IPS-20b (cell line): ENCODE data around the gene LMO7.

Source experiments
- H3K27ac ChIP-seq: one replicate; pipeline ENCODE4 v1.5.1; 2013; ENCODE audit warnings: low read length
- H3K27me3 ChIP-seq: 2 replicates; pipeline ENCODE4 v1.6.1; 2013; ENCODE audit warnings: mild to moderate bottlenecking, low read length, inconsistent platforms; ENCODE audit not compliant: insufficient read depth
- H3K36me3 ChIP-seq: 2 replicates; pipeline ENCODE4 v1.6.1; 2013; ENCODE audit warnings: low read depth, mild to moderate bottlenecking, inconsistent platforms, low read length, moderate library complexity; ENCODE audit not compliant: insufficient read depth
- H3K4me1 ChIP-seq: 2 replicates; pipeline ENCODE4 v1.6.1; 2013; ENCODE audit warnings: mild to moderate bottlenecking, control low read depth, inconsistent platforms, low read length, moderate library complexity; ENCODE audit not compliant: insufficient read depth
- H3K4me3 ChIP-seq: 2 replicates; pipeline ENCODE4 v1.5.1; 2013; ENCODE audit warnings: mild to moderate bottlenecking, low read length, inconsistent platforms
- H3K9ac ChIP-seq: 2 replicates; pipeline ENCODE4 v1.6.1; 2013; ENCODE audit warnings: low read depth, mild to moderate bottlenecking, inconsistent platforms, low read length, moderate library complexity
- H3K9me3 ChIP-seq: 2 replicates; pipeline ENCODE4 v1.6.1; 2013; ENCODE audit warnings: mild to moderate bottlenecking, low read depth, low read length, inconsistent platforms; ENCODE audit not compliant: insufficient read depth

Gene LMO7

GRCh38 chr13:75763512-75763911 lies 127.4 kb downstream of the LMO7 start:
- no peaks in the 10 kb centered on the region for H3K27me3 ChIP-seq
- no peaks in the 10 kb centered on the region for H3K9me3 ChIP-seq
- no peaks in the 10 kb centered on the region for H3K36me3 ChIP-seq
- no peak overlapping the region for H3K27ac ChIP-seq
- H3K4me3 ChIP-seq = no peak overlapping the region
- H3K9ac ChIP-seq = no peak overlapping the region
- H3K4me1 ChIP-seq = no peaks in the 10 kb centered on the region

- Histone ChIP-seq H3K36me3 (no peaks in the 10 kb centered on the region), H3K4me1 (0 out of 2 replicates have a peak, but pooled peaks cover 5% of the 10 kb centered on the region)
Measured at GRCh38 chr13:75764251-75764925, 128.3 kb downstream of the LMO7 start.

GRCh38 chr13:75764926-75765310 lies 128.8 kb downstream of the LMO7 start:
- 0 out of 2 replicates have a peak, but pooled peaks cover 5% of the 10 kb centered on the region for H3K4me1 ChIP-seq
- H3K27ac ChIP-seq = no peak overlapping the region
- H3K36me3 ChIP-seq = no peaks in the 10 kb centered on the region
- no peak overlapping the region for H3K4me3 ChIP-seq
- H3K9me3 ChIP-seq = no peaks in the 10 kb centered on the region
- H3K27me3 ChIP-seq = no peaks in the 10 kb centered on the region
- no peak overlapping the region for H3K9ac ChIP-seq

More at GRCh38 chr13:75764251-75764925, 128.3 kb downstream of the LMO7 start:
- H3K9ac ChIP-seq = no peak overlapping the region
- H3K27ac ChIP-seq = no peak overlapping the region
- no peaks in the 10 kb centered on the region for H3K27me3 ChIP-seq
- H3K9me3 ChIP-seq = no peaks in the 10 kb centered on the region
- H3K4me3 ChIP-seq = no peak overlapping the region

- H3K9me3 ChIP-seq = no peaks in the 10 kb centered on the region
- no peak overlapping the region for H3K27ac ChIP-seq
- H3K27me3 ChIP-seq = no peaks in the 10 kb centered on the region
- H3K9ac ChIP-seq = no peak overlapping the region
- H3K4me3 ChIP-seq = no peak overlapping the region
- H3K4me1 ChIP-seq = peaks cover 5% of the 10 kb centered on the region; the same call in 1 of the 2 replicates
- no peaks in the 10 kb centered on the region for H3K36me3 ChIP-seq
Measured at GRCh38 chr13:75766636-75767035, 130.5 kb downstream of the LMO7 start.

GRCh38 chr13:75769141-75769905 lies 133.2 kb downstream of the LMO7 start:
- H3K4me1 ChIP-seq = peaks cover 5% of the 10 kb centered on the region; the same call in 1 of the 2 replicates
- no peak overlapping the region for H3K9ac ChIP-seq
- no peak overlapping the region for H3K4me3 ChIP-seq
- H3K27ac ChIP-seq = no peak overlapping the region
- H3K9me3 ChIP-seq = no peaks in the 10 kb centered on the region
- no peaks in the 10 kb centered on the region for H3K27me3 ChIP-seq
- no peaks in the 10 kb centered on the region for H3K36me3 ChIP-seq

- H3K36me3 ChIP-seq = no peaks in the 10 kb centered on the region
- H3K4me1 ChIP-seq = peaks cover 5% of the 10 kb centered on the region; the same call in 1 of the 2 replicates
- no peak overlapping the region for H3K27ac ChIP-seq
- no peaks in the 10 kb centered on the region for H3K27me3 ChIP-seq
- H3K9me3 ChIP-seq = no peaks in the 10 kb centered on the region
- H3K9ac ChIP-seq = no peak overlapping the region
- no peak overlapping the region for H3K4me3 ChIP-seq
Measured at GRCh38 chr13:75770164-75770563, 134.0 kb downstream of the LMO7 start.

GRCh38 chr13:75770592-75771011 lies 134.5 kb downstream of the LMO7 start:
- H3K27ac ChIP-seq = no peak overlapping the region
- peaks cover 5% of the 10 kb centered on the region; the same call in 1 of the 2 replicates for H3K4me1 ChIP-seq
- no peaks in the 10 kb centered on the region for H3K27me3 ChIP-seq
- no peaks in the 10 kb centered on the region for H3K36me3 ChIP-seq
- no peak overlapping the region for H3K4me3 ChIP-seq
- no peaks in the 10 kb centered on the region for H3K9me3 ChIP-seq
- H3K9ac ChIP-seq = no peak overlapping the region

- Histone ChIP-seq H3K4me1 (peaks cover 5% of the 10 kb centered on the region; the same call in 1 of the 2 replicates), H3K27ac (no peak overlapping the region)
Measured at GRCh38 chr13:75771226-75771625, 135.1 kb downstream of the LMO7 start.

GRCh38 chr13:75771818-75772217 lies 135.7 kb downstream of the LMO7 start:
- Histone ChIP-seq H3K27ac (no peak overlapping the region), H3K27me3 (no peaks in the 10 kb centered on the region), H3K9ac (no peak overlapping the region), H3K4me3 (no peak overlapping the region), H3K36me3 (no peaks in the 10 kb centered on the region), H3K9me3 (no peaks in the 10 kb centered on the region), H3K4me1 (peaks cover 5% of the 10 kb centered on the region; the same call in 1 of the 2 replicates)

More at GRCh38 chr13:75771226-75771625, 135.1 kb downstream of the LMO7 start:
- no peaks in the 10 kb centered on the region for H3K36me3 ChIP-seq
- H3K9ac ChIP-seq = no peak overlapping the region
- H3K27me3 ChIP-seq = no peaks in the 10 kb centered on the region
- H3K9me3 ChIP-seq = no peaks in the 10 kb centered on the region
- no peak overlapping the region for H3K4me3 ChIP-seq

- Histone ChIP-seq H3K27me3 (no peaks in the 10 kb centered on the region), H3K36me3 (no peaks in the 10 kb centered on the region), H3K4me3 (no peak overlapping the region), H3K9me3 (0 out of 2 replicates have a peak, but pooled peaks cover 3% of the 10 kb centered on the region), H3K27ac (no peak overlapping the region), H3K9ac (no peak overlapping the region), H3K4me1 (peaks cover 2% of the 10 kb centered on the region; the same call in 1 of the 2 replicates)
Measured at GRCh38 chr13:75774176-75774575, 138.0 kb downstream of the LMO7 start.

GRCh38 chr13:75776550-75776949 lies 140.4 kb downstream of the LMO7 start:
- H3K27me3 ChIP-seq = no peaks in the 10 kb centered on the region
- H3K27ac ChIP-seq = no peak overlapping the region
- peaks cover 8% of the 10 kb centered on the region; the same call in 1 of the 2 replicates for H3K9me3 ChIP-seq
- no peaks in the 10 kb centered on the region for H3K36me3 ChIP-seq
- no peak overlapping the region for H3K9ac ChIP-seq
- H3K4me3 ChIP-seq = no peak overlapping the region
- H3K4me1 ChIP-seq = no peaks in the 10 kb centered on the region; the same call in 1 of the 2 replicates

- Histone ChIP-seq H3K27ac (no peak overlapping the region), H3K9ac (no peak overlapping the region), H3K9me3 (peaks cover 8% of the 10 kb centered on the region), H3K36me3 (no peaks in the 10 kb centered on the region), H3K27me3 (no peaks in the 10 kb centered on the region), H3K4me3 (no peak overlapping the region), H3K4me1 (no peaks in the 10 kb centered on the region)
Measured at GRCh38 chr13:75779393-75779792, 143.3 kb downstream of the LMO7 start.
